ENCODE data around the gene GRK6. TPM values are rescaled to one million over a fixed set of nuclear protein-coding genes. Genes with fewer than 3 reads are reported as not detected.

GRK6 gene
- total and polyA plus RNA-seq, 2 of the 4 experiments (the other 2 are of a cell fraction) = 25.3 to 30.1 TPM

DNA sequence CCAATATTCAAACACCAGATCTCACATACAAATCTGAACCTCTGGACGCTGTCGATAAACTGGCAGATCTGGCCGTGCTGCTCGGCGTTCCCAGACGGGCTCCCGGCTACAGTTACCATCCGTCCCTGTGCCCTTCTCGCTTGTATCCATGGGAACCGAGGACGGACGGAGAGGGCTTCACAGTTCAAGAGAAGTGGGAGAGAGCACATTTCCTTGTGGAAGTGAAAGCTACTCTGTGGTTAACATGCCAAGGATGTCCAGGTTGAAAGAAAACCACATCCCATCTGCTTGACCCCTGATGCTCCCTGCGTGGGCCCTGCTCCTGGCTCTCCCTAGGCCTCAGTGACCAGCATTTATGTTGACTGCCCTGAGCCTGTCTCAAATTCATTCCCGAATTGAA lies 53.3 kb downstream of the GRK6 start:
- Histone ChIP-seq H3K27me3 (ENCODE audit: control insufficient read depth, insufficient read depth, low read length) (no peaks in the 10 kb centered on the region), H4K8ac (ENCODE audit: low read depth in 2 of 2, low read length in 2 of 2) (peak overlapping the region in 1 of 2 experiments; percentile 7; a peak in 1 of 4 replicates), H3K56ac (ENCODE audit: extremely low read depth, insufficient read depth, low read length) (no peak overlapping the region), H3K9me3 (ENCODE audit: control insufficient read depth, insufficient read depth, low read length) (no peaks in the 10 kb centered on the region), H3K27ac (ENCODE audit: insufficient read depth, low read length) (peak overlapping the region; percentile 5; the same call in 1 of the 2 replicates), H2BK5ac (ENCODE audit: low read depth, low read length, poor library complexity, severe bottlenecking) (no peak overlapping the region), H3K23ac (ENCODE audit: low read depth, low read length) (no peak overlapping the region; the same call in 1 of the 2 replicates), H3K18ac (ENCODE audit: low read depth, low read length) (no peak overlapping the region), H2BK20ac (ENCODE audit: low read depth, low read length) (no peak overlapping the region), H3K79me1 (ENCODE audit: low read depth in 1 of 2, low read length in 2 of 2) (peaks cover 11 to 36% of the 10 kb centered on the region in 2 experiments), H2AK9ac (replicated peaks; ENCODE audit: low read depth, low read length, poor library complexity) (peak overlapping the region; percentile 0), H3K9ac (ENCODE audit: low read depth, low read length) (no peak overlapping the region), H2BK15ac (ENCODE audit: low read depth, low read length) (no peak overlapping the region), H3K36me3 (ENCODE audit: control insufficient read depth, insufficient read depth, low read length) (peaks cover 44% of the 10 kb centered on the region), H4K20me1 (ENCODE audit: insufficient read depth, low read length) (peaks cover 67% of the 10 kb centered on the region), H2AFZ (replicated peaks; ENCODE audit: low read length, poor library complexity) (no peak overlapping the region), H4K91ac (ENCODE audit: insufficient read depth, low read depth, low read length) (no peak overlapping the region), H3K4me2 (ENCODE audit: low read depth, low read length) (no peak overlapping the region), H2BK120ac (ENCODE audit: low read depth, low read length) (no peak overlapping the region), H4K5ac (ENCODE audit: low read depth, low read length) (no peak overlapping the region), H3K4me1 (ENCODE audit: control insufficient read depth, insufficient read depth, low read length) (peaks cover 25% of the 10 kb centered on the region), H3K4ac (ENCODE audit: low read depth, low read length) (peak overlapping the region; percentile 9; the same call in 1 of the 2 replicates), H3K4me3 (ENCODE audit: insufficient read depth, low read depth, low read length) (no peak overlapping the region), H3K9me1 (ENCODE audit: insufficient read depth, low read length) (peaks cover 18% of the 10 kb centered on the region; the same call in 1 of the 2 replicates), H3K14ac (replicated peaks; ENCODE audit: low read depth, low read length) (no peak overlapping the region), H2AK5ac (ENCODE audit: low read depth, low read length) (peak overlapping the region; percentile 10; the same call in 1 of the 2 replicates)
- ChIA-PET POLR2A (ENCODE audit: unreplicated experiment) (interaction anchor here (0.6 kb wide), 1 partner anchor 499 kb away, joined by 3 read pairs; no protein-coding TSS in a partner anchor), CTCF (no interaction called here)
- TF ChIP-seq MAFK (IDR thresholded peaks at IDR 0.05; ENCODE audit: low read depth, low read length) (no peak), MAZ (IDR thresholded peaks at IDR 0.05; ENCODE audit: borderline replicate concordance, low read depth, low read length) (no peak), POLR2A (IDR thresholded peaks at IDR 0.05; ENCODE audit: low read depth, low read length) (no peak; the same call in 1 of the 2 replicates)
- TF ChIP-seq, protein P1, sequence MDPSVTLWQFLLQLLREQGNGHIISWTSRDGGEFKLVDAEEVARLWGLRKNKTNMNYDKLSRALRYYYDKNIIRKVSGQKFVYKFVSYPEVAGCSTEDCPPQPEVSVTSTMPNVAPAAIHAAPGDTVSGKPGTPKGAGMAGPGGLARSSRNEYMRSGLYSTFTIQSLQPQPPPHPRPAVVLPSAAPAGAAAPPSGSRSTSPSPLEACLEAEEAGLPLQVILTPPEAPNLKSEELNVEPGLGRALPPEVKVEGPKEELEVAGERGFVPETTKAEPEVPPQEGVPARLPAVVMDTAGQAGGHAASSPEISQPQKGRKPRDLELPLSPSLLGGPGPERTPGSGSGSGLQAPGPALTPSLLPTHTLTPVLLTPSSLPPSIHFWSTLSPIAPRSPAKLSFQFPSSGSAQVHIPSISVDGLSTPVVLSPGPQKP (IDR thresholded peaks at IDR 0.05; ENCODE audit: borderline replicate concordance, low read depth, low read length) = no peak
- intact Hi-C loops (cut with micrococcal nuclease) (no loop called here), dilution Hi-C loops (cut with HindIII; ENCODE audit: low sequenced_read_pairs, unreplicated experiment) (no loop called here), in situ Hi-C loops (cut with MboI; ENCODE audit: low sequenced_read_pairs) (no loop called here)
- DNase-seq (peak; percentile 71), ATAC-seq (ENCODE audit: low read depth) (no peak)
- BruUV-seq (replicated peaks) = no TSS peak
- 50% methylated on average over 1 of the region's 14 CpGs; no CpG with 5 or more reads in 1 of the 2 experiments for WGBS, 2 experiments (ENCODE audit: extremely low coverage in 2 of 2, insufficient read length in 1 of 2)
